ENCODE data around the gene SRPK2. TPM values are rescaled to one million over a fixed set of nuclear protein-coding genes. Genes with fewer than 3 reads are reported as not detected.

Gene SRPK2
- total and polyA plus RNA-seq, 2 of the 8 experiments (the other 6 are each of a cell fraction or from before 2014, with no cell fraction given), result 10.0 to 47.1 TPM

GRCh38 chr7:105198223-105198622 is 190.5 kb downstream of the SRPK2 start:
- no peak overlapping the region for H4K91ac ChIP-seq (replicated peaks; ENCODE audit: insufficient read length, low read length)
- H2BK5ac ChIP-seq (ENCODE audit: low read depth, low read length), result no peak overlapping the region
- no peak overlapping the region for H2BK15ac ChIP-seq (ENCODE audit: low read length)
- 91% methylated on average over 2 of the region's 2 CpGs; no CpG with 5 or more reads in 1 of the 2 experiments for WGBS, 2 experiments (ENCODE audit: extremely low coverage in 1 of 2, insufficient coverage in 1 of 2, insufficient read length in 1 of 2, insufficient replicate concordance in 2 of 2, low coverage in 1 of 2, low lambda C conversion rate in 2 of 2, missing lambda C conversion rate in 1 of 2)
- CTCF ChIA-PET (ENCODE audit: partially characterized antibody), result interaction anchor here (0.6 kb wide), 1 partner anchor 363 kb away, joined by 3 read pairs; no protein-coding TSS in a partner anchor
- DNase-seq (ENCODE audit: low read depth in 1 of 2, low spot score in 2 of 2) (no peak), FAIRE-seq (no peak)
- no peak overlapping the region for H3K9ac ChIP-seq (replicated peaks in 1 of 4; ENCODE audit: extremely low read depth in 1 of 4, low read depth in 3 of 4, low read length in 3 of 4)
- H3K4me2 ChIP-seq (ENCODE audit: insufficient read depth in 1 of 2, low read depth in 2 of 2, low read length in 2 of 2), result no peak overlapping the region
- H4K20me1 ChIP-seq (replicated peaks in 1 of 2; ENCODE audit: control insufficient read depth in 1 of 2, insufficient read depth in 2 of 2, low read length in 2 of 2), result peaks cover 0 to 1% of the 10 kb centered on the region in 2 experiments
- no peak overlapping the region for H3K14ac ChIP-seq (ENCODE audit: insufficient read length)
- H3K56ac ChIP-seq (replicated peaks; ENCODE audit: insufficient read length, low read depth, low read length), result no peak overlapping the region
- H3K9me3 ChIP-seq (ENCODE audit: insufficient read depth in 2 of 2, low read depth in 1 of 2, low read length in 1 of 2), result no peaks in the 10 kb centered on the region
- H3K4ac ChIP-seq (replicated peaks; ENCODE audit: insufficient read length, low read depth, low read length), result no peak overlapping the region
- H2BK20ac ChIP-seq (ENCODE audit: low read length), result no peak overlapping the region
- no peaks in the 10 kb centered on the region for H3K79me1 ChIP-seq (ENCODE audit: low read depth, low read length)
- no peak overlapping the region for H3K27ac ChIP-seq (ENCODE audit: low read depth, low read length)
- H3K79me2 ChIP-seq (ENCODE audit: control insufficient read depth in 1 of 2, insufficient read depth in 2 of 2, low read length in 2 of 2), result peaks cover 0 to 3% of the 10 kb centered on the region in 2 experiments; a peak in 1 of 4 replicates
- no peak overlapping the region for H3K23ac ChIP-seq (ENCODE audit: insufficient read length)
- no peak overlapping the region for H2BK12ac ChIP-seq (ENCODE audit: low read depth, low read length)
- H4K5ac ChIP-seq (ENCODE audit: insufficient read length, low read depth, low read length), result no peak overlapping the region
- H2AFZ ChIP-seq (ENCODE audit: low read length), result no peak overlapping the region
- H3K36me3 ChIP-seq (ENCODE audit: control insufficient read depth in 2 of 4, insufficient read depth in 4 of 4, low read length in 3 of 4), result no peaks in the 10 kb centered on the region
- H3K4me3 ChIP-seq (ENCODE audit: extremely low read depth in 1 of 4, insufficient read depth in 2 of 4, low read depth in 3 of 4, low read length in 4 of 4), result no peak overlapping the region
- POLR2A ChIA-PET (ENCODE audit: partially characterized antibody), result no interaction called here
- H4K8ac ChIP-seq (ENCODE audit: extremely low read depth, insufficient read depth, low read length), result no peak overlapping the region
- no peak overlapping the region for H2BK120ac ChIP-seq (replicated peaks; ENCODE audit: low read depth, low read length)
- no peak overlapping the region for H2AK5ac ChIP-seq (ENCODE audit: low read depth, low read length)
- H3K23me2 ChIP-seq (ENCODE audit: low read depth, low read length), result no peaks in the 10 kb centered on the region
- peaks cover 0 to 3% (median 0%) of the 10 kb centered on the region in 4 experiments; a peak in 1 of 7 replicates for H3K4me1 ChIP-seq (replicated peaks in 1 of 4; ENCODE audit: control insufficient read depth in 3 of 4, insufficient read depth in 4 of 4, low read length in 3 of 4)
- no peak overlapping the region for H3K18ac ChIP-seq (ENCODE audit: extremely low read depth, low read length)
- no peaks in the 10 kb centered on the region for H3K27me3 ChIP-seq (replicated peaks in 1 of 4; ENCODE audit: control insufficient read depth in 3 of 4, extremely low read depth in 1 of 4, insufficient read depth in 3 of 4, low read length in 3 of 4)
- TF ChIP-seq ASH2L (IDR thresholded peaks at IDR 0.05; ENCODE audit: low read length) (no peak), ZNF274 (IDR thresholded peaks at IDR 0.05; ENCODE audit: borderline replicate concordance, extremely low read depth, low read length) (no peak), YY1 (IDR thresholded peaks at IDR 0.05; ENCODE audit: low read depth, low read length) (no peak), KDM5A (IDR thresholded peaks at IDR 0.05; ENCODE audit: low read length) (no peak), POLR2AphosphoS5 (IDR thresholded peaks at IDR 0.05; ENCODE audit: low read depth, low read length) (no peak), HDAC2 (IDR thresholded peaks at IDR 0.05; ENCODE audit: borderline replicate concordance in 1 of 2, low read depth in 2 of 2, low read length in 2 of 2) (no peak), POLR2A (IDR thresholded peaks at IDR 0.05; ENCODE audit: control extremely low read depth in 1 of 2, low read depth in 2 of 2, low read length in 2 of 2) (no peak), MAX (IDR thresholded peaks at IDR 0.05) (no peak), CHD1 (IDR thresholded peaks at IDR 0.05; ENCODE audit: low read depth, low read length) (no peak), CTCF (IDR thresholded peaks at IDR 0.05; ENCODE audit: control extremely low read depth in 1 of 3, insufficient read depth in 1 of 3, low read depth in 1 of 3, low read length in 3 of 3) (no peak), CTBP2 (IDR thresholded peaks at IDR 0.05; ENCODE audit: borderline replicate concordance, insufficient read depth, insufficient read length, low read length) (no peak), RFX5 (IDR thresholded peaks at IDR 0.05; ENCODE audit: borderline replicate concordance, low read depth, low read length) (no peak)
